ENCODE measurements around the gene ZNF653.
"Not testable (repeated sequence)": the region's sequence is repeated elsewhere in the genome, so short reads cannot be mapped to it uniquely, and the experiment has no call there.

Gene ZNF653

DNA sequence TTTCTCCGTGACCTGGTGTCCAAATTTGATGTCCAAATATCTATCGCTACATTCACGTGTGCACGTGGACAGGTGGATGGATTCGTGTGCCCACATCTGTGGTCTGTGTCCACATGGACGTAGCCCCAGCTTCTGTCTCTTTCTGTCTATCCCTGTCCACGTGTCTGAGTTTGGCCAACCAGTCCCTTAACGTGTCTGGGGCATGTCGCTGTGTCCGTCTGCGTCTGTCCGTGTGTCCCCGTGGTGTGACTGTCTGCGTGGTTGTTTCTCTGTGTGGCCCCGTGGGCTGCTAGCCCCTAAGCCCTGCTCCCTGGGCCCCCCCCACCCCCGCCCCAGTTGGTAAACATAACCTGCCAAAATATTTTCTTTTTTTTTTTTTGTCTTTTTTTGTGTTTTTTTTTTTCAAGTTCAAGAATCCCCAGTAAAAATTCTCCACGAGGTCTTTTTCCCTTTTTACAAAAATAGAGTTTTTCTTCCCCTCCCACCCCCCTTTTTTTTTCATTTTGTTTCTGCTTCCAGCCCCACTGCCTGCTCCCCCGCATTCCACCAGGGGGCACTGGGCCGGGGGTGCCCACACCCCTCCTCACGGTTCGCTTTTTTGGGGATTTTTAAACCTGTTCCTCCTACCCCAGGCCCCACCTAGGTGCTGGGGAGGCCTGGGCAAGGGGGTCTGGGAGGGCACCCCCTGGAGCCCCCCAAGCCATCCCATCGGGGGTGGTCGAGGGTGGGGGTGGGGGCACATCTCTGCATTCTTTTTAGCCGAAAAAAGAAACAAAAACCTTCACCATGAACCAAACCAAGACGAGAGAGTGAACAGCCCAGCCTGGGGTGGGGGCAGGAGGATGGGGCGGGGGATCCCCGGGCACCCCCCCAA, 51.9 kb downstream of the ZNF653 start:
- DNase-seq = no peak

DNA sequence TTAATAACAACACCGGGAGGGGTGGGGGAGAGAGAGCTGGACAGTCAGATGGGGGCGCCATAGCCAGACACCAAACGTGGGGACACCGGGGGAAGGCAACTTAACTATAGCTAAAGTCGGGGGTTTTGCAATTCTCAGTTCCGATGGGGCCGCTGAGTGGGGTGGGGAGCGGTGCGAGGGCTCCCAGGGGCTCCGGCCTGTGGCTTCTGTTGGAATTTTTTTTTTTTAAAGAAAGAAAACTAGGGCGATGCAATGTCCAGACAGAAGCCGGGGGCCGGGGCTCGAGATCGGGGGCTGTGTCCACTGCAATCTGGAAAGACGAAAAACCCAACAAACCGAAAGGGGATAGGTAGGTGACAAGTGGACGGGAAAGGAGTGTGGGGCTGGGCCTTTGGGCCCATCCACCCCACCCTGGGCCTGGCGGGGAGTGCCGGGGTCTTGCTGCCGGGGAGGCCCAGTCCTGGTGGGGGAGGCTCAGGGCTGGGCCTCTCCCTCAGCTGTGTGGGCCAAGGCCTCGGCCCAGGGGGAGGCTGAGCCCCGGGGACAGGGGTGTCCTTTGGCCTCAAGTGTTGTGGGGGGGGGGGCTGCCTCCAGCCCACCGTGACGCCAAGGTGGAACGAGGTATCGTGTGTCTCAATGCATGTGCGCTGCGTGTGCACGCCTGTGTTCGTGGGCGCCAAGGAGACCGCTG, 52.9 kb downstream of the ZNF653 start:
- no peak for DNase-seq

DNA sequence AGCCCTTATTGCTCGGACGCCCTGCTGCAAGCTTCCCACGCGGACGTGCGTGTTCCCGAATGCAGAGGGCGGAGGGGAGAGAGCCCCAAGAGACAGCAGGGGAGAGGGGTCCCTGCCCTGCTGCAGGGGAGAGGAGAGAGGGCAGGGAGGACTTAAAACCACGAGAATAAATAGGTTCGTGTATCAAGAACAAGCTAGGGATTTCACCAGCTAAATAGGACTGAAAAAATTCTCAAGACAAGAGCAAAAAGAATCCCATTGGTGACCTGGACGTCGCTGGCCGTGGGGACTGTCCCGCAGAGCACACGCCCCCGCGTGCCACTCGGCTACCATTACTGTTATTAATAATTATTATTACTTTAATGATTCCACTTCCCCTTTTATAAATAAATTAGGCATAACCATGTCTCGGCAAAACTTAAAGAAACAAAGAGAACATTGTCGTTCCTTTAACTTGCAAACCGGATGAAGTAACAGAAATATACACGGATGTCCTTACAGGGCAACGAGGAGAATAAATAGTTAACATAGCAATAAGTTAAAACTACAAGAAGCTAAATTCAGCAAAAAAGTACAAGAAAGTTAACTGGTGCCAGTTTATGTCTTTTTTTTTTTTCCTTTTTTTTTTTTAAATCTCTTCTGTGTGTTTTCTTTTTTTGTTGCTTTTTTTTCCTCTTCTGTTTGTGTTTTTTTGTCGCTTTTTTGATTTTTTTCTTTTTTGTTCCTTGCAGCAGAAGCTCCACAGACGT, 53.6 kb downstream of the ZNF653 start:
- DNase-seq = no peak

DNA sequence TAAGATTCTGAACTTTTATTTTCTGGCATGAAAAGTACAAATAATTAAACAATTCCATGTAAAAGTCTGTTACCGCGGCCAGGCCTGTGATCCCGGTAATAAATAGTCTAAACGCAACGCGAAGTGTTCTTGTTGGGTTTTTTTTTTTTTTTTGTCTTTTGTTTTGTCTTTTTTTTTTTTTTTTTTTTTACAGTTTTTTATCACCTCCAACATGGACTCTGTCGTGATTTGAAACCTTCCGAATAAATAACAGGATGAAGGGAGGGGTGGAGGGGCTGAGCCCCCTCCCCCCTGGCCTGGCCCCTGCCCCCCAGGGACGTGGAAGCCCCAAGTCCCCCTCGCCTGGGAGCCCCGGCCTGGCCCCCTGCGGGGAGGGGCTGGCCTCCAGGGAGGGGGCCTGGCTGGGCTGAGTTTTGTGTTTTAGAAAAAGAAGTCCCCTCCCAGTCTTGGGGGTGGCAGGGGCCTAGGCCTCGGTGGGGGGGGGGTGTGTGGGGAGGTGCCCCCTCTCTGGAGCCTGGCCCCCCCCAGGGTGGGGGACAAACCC, 54.2 kb downstream of the ZNF653 start:
- no peak for DNase-seq

DNA sequence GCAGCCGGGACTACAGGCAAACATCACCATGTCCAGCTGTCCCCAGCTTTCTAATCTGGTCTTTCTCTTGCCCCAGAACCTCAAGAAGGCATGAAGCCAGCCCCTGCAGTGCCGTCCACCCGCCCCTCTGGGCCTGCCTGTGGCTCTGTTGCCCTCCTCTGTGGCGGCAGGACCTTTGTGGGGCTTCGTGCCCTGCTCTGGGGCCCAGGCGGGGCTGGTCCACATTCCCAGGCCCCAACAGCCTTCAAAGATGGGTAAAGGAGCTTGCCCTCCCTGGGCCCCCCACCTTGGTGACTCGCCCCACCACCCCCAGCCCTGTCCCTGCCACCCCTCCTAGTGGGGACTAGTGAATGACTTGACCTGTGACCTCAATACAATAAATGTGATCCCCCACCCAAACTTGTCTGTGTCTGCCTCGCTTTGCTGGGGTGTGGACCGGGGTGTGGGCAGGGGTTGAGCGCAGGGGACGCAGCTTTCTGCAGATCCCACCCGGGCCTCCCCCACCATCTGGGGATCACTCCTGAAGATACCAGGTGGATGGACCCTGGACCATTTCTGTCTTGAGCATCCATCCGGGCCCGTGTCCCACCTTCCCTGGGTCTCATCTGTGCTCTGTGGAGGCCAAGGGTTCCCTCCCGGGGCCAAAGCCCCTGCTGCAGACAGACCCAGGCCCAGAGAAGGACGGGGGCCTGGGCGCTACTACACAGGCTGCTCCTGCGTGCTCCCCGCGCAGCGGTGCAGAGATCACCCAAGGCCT, 54.9 kb downstream of the ZNF653 start:
- DNase-seq = no peak

DNA sequence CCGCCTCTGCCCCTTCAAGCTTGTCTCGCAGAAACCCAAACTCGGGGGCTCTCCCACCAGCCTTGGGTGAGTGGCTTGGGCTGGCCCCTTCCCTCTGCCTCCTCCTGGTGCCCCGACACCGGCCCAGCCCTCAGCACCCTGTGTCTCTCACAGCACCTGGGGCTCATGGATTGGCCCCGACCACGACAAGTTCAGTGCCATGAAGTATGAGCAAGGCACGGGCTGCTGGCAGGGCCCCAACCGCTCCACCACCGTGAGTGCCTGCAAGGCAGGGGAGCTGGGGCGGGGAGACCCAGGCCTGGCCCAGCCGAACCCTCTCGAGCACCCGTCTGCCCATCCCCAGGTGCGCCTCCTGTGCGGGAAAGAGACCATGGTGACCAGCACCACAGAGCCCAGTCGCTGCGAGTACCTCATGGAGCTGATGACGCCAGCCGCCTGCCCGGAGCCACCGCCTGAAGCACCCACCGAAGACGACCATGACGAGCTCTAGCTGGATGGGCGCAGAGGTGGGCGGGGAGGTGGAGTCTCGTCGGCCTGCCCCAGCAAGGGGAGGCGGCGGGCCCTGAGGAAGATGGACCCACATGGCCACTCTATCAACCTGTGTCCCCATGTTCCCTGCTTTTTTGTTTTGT, 56.6 kb downstream of the ZNF653 start:
- DNase-seq = no peak

DNA sequence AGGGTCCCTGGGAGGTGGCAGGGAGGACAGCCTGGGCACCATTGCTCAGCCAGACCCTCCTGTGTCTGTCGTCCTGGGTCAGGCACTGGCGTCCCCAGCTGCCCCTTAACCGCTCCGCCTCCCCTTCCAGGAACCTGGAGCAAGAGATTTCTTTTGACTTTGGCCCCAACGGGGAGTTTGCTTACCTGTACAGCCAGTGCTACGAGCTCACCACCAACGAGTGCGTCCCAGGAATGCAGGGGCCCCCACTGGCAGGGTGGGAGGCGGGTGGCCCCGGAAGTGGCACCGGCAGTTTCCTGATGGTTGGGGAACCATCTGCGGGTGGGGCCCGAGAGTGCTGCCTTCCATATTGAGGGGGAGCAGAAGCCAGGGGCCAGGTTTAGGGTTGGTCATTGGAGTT, 57.2 kb downstream of the ZNF653 start:
- no peak for DNase-seq

DNA sequence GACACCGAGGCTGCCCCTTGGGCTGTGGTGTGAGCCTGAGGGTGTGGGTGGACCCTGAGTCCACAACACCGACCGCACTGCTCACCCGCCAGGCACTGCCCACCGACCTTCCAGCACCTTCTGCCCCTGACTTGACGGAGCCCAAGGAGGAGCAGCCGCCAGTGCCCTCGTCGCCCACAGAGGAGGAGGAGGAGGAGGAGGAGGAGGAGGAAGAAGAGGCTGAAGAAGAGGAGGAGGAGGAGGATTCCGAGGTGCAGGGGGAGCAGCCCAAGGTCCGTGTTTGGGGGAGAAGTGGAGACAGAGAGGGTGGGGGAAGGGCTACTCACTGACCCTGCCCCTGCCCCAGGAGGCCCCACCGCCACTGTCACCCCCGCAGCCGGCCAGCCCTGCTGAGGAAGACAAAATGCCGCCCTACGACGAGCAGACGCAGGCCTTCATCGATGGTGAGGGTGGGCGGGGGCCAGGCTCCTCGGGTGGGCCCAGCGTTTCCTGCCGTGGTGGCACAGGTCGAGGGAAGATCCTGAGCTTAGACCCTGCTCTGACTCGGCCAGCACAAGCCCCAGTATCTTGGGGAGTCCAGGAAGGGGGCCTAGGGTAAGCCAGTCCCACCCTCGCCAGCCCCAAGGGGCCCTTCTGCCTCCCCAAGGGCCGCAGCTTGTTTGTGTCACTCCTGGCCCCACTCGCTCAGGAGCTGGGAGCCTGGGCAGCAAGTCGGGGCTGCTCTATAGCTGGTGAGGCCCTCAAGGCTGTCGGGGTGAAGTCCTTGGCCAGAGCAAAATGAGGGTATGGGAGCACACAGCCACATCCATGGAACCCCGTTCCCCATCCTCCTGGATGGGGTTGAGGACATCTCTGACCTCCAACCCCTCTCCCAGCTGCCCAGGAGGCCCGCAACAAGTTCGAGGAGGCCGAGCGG, 58.0 kb downstream of the ZNF653 start:
- DNase-seq = no peak

DNA sequence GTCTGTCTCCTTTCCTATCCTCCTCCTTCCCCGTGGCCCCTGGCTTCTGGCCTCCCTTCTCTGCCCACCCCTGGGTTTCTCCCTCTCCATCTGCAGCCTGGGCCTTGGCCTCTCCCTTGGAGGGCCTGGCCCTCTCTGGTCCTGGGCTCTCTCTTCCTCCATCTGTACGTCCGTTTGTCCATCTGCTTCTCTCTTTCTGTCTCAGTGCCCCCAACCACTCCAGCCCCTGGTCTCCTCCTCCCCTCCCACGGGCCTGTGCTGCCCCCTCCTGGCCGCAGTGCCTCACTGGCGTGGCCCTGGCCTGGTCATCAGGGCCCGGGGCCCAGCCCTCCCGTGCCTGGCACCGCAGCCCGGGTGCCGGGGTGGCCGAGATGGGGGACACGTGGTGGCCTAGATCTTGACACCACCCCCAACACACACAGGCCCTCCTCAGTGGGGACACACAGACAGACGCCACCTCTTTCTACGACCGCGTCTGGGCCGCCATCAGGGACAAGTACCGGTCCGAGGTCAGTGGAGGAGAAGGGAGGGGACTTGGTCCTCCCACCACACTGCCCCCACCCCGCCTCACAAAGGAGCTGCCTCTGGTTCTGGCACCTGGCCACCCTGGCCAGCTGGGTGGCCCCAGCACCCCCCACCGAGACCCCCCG, 58.9 kb downstream of the ZNF653 start:
- DNase-seq = no peak

DNA sequence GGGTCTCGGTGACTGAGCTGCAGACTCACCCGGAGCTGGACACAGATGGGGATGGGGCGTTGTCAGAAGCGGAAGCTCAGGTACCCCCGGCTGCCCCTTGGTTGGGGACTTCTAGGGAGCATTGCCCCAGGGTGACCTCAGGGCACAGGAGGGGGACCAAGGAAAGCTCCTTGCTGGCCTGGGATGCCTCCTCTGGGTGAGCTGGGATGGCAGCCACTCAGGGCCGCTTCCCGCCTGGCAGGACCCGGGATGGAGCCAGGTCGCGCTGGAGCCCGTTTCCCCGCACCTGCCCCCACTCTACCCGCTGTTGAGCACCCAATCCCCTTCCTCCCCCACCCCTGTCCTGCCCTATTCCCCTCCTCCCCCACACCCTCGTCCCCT, 59.4 kb downstream of the ZNF653 start:
- no peak for DNase-seq

DNA sequence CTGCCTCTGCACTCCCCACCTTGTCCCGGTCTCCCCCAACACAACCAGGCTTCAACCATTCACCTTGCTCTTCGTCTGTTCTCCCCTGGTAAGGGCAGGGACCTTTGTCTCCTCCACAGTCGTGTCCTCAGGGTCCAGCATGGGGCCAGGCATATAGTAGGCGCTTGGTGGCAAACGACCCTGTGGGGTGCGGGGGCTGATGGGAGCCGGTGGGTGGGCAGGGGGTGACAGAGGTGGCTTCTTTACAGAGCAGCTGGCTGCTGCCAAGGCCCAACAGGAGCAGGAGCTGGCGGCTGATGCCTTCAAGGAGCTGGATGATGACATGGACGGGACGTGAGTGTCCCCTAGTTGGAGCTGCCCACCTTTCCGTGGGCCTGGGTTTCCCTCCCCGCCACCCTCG, 60.5 kb downstream of the ZNF653 start:
- no peak for DNase-seq

DNA sequence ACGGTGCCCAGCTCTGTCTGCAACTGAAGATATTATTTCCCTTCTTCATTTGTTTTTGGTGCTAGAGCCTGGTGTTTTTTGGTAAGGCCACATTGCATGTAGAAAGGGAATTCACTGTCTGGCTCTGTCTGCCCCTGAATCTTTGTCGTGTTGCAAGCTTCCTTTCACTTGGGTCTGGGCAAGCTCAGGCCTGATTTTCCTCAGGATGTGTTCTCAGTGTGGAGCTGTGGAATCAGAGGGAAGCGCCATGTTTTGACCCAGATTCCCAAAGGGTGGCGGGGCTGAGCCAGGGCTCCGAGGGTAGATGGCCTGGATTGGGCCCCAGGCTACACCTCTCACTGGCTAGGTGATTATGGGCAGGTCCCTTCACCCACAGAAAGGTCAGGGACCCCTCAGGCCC, 61.6 kb downstream of the ZNF653 start:
- no peak for DNase-seq

DNA sequence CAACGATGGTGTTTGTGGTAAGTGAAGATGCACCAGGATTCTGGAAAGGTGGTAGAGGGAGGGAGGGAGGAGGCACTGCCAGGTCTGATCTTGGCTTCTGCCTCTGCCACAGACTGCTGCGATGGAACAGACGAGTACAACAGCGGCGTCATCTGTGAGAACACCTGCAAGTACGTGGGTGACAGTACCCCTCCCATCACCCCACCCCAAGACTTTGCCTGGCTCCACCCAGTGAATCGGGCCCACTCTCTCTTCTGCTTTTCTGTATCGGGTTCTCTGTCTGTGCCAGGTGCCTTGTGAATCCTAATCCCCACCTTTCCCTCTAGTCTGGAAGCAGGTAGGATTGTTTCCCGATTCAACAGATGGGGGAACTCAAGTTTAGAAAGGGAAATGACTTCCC, 67.7 kb downstream of the ZNF653 start:
- no peak for DNase-seq

DNA sequence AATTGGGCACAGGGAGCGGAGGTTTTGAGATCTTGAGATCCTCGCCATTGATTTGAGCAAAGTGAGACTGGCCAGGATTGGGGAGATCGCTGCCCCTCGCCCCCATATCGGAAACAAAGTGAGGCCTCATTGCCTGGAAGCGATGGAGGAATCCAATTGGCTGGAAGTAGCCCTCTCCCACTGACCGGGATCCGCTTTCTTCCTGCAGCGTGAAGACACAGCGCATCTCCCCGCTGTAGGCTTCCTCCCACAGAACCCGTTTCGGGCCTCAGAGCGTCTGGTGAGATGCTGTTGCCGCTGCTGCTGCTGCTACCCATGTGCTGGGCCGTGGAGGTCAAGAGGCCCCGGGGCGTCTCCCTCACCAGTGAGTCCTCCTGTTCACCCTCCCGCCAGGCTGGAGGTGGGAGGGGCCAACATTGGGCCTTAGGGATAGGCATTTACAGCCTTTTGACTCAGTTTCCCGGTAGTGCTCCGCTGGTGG, 69.8 kb downstream of the ZNF653 start:
- no peak for DNase-seq

DNA sequence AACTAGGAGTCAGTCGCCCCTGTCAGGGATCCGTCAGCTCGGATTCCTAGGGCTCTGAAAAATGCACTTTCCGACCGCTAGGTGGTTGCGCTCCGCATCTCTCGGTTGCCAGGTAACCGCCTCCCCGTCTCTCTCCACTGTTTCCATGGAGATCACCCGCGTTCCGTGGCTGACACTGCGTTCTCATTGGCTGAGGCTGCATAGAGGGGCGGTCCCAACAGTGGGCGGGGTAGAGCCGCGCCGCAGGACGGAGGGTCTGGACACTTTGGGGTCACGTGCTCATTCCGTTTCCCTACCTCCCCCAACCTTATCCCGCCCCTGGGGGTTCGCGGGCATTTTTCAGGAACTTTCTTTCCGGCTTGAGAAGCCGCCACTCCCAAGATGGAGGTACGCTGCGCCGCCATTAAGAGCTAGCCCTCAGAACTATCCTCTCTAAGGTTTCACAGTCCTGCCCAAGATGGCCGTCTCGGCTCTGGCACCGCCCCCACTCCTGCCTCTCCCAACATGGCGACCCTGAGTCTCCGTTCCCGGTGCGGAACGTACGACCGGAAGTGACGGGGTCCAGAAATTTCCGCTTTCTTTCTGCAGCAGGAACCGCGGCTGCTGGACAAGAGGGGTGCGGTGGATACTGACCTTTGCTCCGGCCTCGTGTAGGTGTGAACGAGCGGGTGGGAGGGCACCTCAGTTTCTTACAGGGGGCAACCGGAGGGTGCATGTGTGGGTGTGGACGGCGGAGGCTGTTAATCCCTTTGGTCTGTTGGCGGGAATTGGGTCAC, 70.4 kb downstream of the ZNF653 start, which contains the start of the genes ODAD3 and PRKCSH:
TSS of gene ODAD3 (minus strand) at position 65 of the 776 bp plus-strand sequence. CDS start 105 bp downstream, outside the sequence.
TSS of gene PRKCSH (plus strand) at position 579 of the 776 bp plus-strand sequence. CDS start 483 bp downstream, outside the sequence.
- DNase-seq = peak; percentile 100

DNA sequence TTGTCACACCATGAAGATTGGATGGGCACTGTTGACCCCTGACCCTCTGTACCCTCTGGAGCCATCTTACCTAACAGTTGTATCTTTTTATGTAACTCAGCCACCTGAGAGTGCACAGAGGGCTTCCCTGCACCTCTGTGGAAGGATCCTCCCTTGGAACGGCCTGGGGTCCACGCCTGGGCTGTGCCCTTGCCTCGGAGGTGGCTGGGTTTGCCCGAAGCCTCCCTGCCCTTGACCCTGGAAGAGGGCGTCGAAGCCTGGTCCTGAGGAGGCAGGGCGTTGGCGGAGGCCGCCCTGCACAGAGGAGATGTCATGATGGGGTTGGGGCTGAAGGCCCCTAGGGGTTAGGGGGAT, 71.0 kb downstream of the ZNF653 start:
- no peak for DNase-seq

DNA sequence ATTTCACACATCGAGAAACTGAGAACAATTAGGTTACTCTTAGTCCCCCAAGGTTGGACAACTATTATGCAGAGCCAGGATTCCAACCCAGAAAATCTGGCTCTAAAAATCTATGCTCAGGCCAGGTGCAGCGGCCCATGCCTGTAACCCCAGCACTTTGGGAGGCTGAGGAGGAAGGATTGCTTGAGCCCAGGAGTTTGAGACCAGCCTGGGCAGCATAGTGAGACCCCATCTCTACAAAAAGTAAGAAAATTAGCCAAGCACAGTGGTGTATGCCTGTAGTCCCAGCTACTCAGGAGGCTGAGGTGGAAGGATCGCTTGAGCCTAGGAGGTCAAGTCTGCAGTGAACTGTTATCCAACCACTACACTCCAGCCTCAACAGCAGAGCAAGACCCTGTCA, 72.1 kb downstream of the ZNF653 start:
- not testable (repeated sequence) for DNase-seq

All from HCEC 1CT (cell line).